HepG2 (cell line): Measurements from ENCODE around the gene PIK3R1. TPM values are rescaled to one million over a fixed set of nuclear protein-coding genes. Genes with fewer than 3 reads are reported as not detected.

Experiments used
- ARID2 ChIP-seq: sonication (generic); formaldehyde crosslinking; IDR thresholded peaks from 2 replicates; pipeline ENCODE4 v1.8.1; 2022; ENCODE audit warnings: mild to moderate bottlenecking, missing genetic modification reagents, borderline replicate concordance
- DMAP1 ChIP-seq: IDR thresholded peaks from 2 replicates; pipeline ENCODE4 v1.6.1; 2016
- FOXM1 ChIP-seq: sonication (generic); formaldehyde crosslinking; IDR thresholded peaks from 2 replicates; pipeline ENCODE4 v1.5.0; 2020; ENCODE audit warnings: missing genetic modification reagents
- KLF11 ChIP-seq: IDR thresholded peaks from 2 replicates; pipeline ENCODE4 v1.6.1; 2016; ENCODE audit warnings: missing compliant biosample characterization
- MEF2D ChIP-seq: sonication (generic); formaldehyde crosslinking; IDR thresholded peaks from 2 replicates; pipeline ENCODE4 v1.5.1; 2020; ENCODE audit warnings: mild to moderate bottlenecking, missing genetic modification reagents
- NCOA5 ChIP-seq: sonication (generic); formaldehyde crosslinking; IDR thresholded peaks from 2 replicates; pipeline ENCODE4 v1.4.0; 2020; ENCODE audit warnings: missing genetic modification reagents
- NFYC ChIP-seq: IDR thresholded peaks from 2 replicates; pipeline ENCODE4 v1.6.1; 2016; ENCODE audit warnings: missing genetic modification reagents, missing compliant biosample characterization
- PCBP2 ChIP-seq: fragments of 200-400 bp; formaldehyde crosslinking; optimal IDR thresholded peaks from 2 replicates; pipeline ENCODE3; 2018; ENCODE audit warnings: low read length, low read depth; ENCODE audit not compliant: poor library complexity, severe bottlenecking
- PPARG ChIP-seq: conservative IDR thresholded peaks from 2 replicates; pipeline ENCODE4 v1.6.1; 2016; ENCODE audit warnings: missing biosample characterization, missing genetic modification reagents
- SALL2 ChIP-seq: sonication (generic); formaldehyde crosslinking; IDR thresholded peaks from 2 replicates; pipeline ENCODE4 v1.8.1; 2023; ENCODE audit warnings: mild to moderate bottlenecking, missing genetic modification reagents, inconsistent platforms
- SETDB1 ChIP-seq: sonication (generic); formaldehyde crosslinking; IDR thresholded peaks from 2 replicates; pipeline ENCODE4 v1.5.1; 2020; ENCODE audit warnings: missing genetic modification reagents, mild to moderate bottlenecking, borderline replicate concordance
- TBL1XR1 ChIP-seq: fragments of 150-350 bp; IDR thresholded peaks from 2 replicates; pipeline ENCODE4 v1.6.1; 2014; ENCODE audit warnings: borderline replicate concordance, low read length; ENCODE audit not compliant: partially characterized antibody
- TFE3 ChIP-seq: IDR thresholded peaks from 2 replicates; pipeline ENCODE4 v1.6.1; 2016
- THYN1 ChIP-seq: sonication (generic); formaldehyde crosslinking; IDR thresholded peaks from 2 replicates; pipeline ENCODE4 v1.8.1; 2023; ENCODE audit warnings: low read depth, mild to moderate bottlenecking, moderate library complexity, missing genetic modification reagents, borderline replicate concordance
- TSC22D2 ChIP-seq: sonication (generic); formaldehyde crosslinking; IDR thresholded peaks from 2 replicates; pipeline ENCODE4 v1.5.1; 2020; ENCODE audit warnings: missing genetic modification reagents, mild to moderate bottlenecking, borderline replicate concordance
- ZBTB7A ChIP-seq: sonication (generic); formaldehyde crosslinking; IDR thresholded peaks from 2 replicates; pipeline ENCODE4 v1.8.0; 2022; ENCODE audit warnings: mild to moderate bottlenecking, missing genetic modification reagents
- ZFX ChIP-seq: sonication (generic); formaldehyde crosslinking; IDR thresholded peaks from 2 replicates; pipeline ENCODE4 v1.4.0; 2020; ENCODE audit warnings: mild to moderate bottlenecking, low read depth, missing genetic modification reagents, moderate library complexity
- ZNF121 ChIP-seq: sonication (generic); formaldehyde crosslinking; IDR thresholded peaks from 2 replicates; pipeline ENCODE4 v1.5.0; 2020; ENCODE audit warnings: mild to moderate bottlenecking, missing genetic modification reagents
- ZNF251 ChIP-seq: sonication (generic); formaldehyde crosslinking; IDR thresholded peaks from 2 replicates; pipeline ENCODE4 v1.9.0; 2021; ENCODE audit warnings: mild to moderate bottlenecking, missing genetic modification reagents
- ZNF326 ChIP-seq: sonication (generic); formaldehyde crosslinking; IDR thresholded peaks from 2 replicates; pipeline ENCODE4 v1.4.0; 2020; ENCODE audit warnings: missing genetic modification reagents, borderline replicate concordance
- ZNF354B ChIP-seq: sonication (generic); formaldehyde crosslinking; IDR thresholded peaks from 2 replicates; pipeline ENCODE4 v1.8.0; 2022; ENCODE audit warnings: mild to moderate bottlenecking, missing genetic modification reagents
- ZNF672 ChIP-seq: sonication (generic); formaldehyde crosslinking; IDR thresholded peaks from 2 replicates; pipeline ENCODE4 v1.8.1; 2022; ENCODE audit warnings: missing genetic modification reagents
- ZNF703 ChIP-seq: sonication (generic); formaldehyde crosslinking; IDR thresholded peaks from 2 replicates; pipeline ENCODE4 v1.5.1; 2020; ENCODE audit warnings: missing genetic modification reagents, mild to moderate bottlenecking, moderate library complexity, borderline replicate concordance
- ZNF724P ChIP-seq: sonication (generic); formaldehyde crosslinking; IDR thresholded peaks from 2 replicates; pipeline ENCODE4 v1.8.0; 2022; ENCODE audit warnings: missing genetic modification reagents, borderline replicate concordance
- ZNF781 ChIP-seq: sonication (generic); formaldehyde crosslinking; IDR thresholded peaks from 2 replicates; pipeline ENCODE4 v1.5.1; 2020; ENCODE audit warnings: borderline replicate concordance, mild to moderate bottlenecking, missing genetic modification reagents; ENCODE audit errors: not compliant biosample characterization
- ZNF792 ChIP-seq: IDR thresholded peaks from 2 replicates; pipeline ENCODE4 v1.6.1; 2016
- polyA plus RNA-seq, 8 experiments: library from polyadenylated mRNA; depleted of rRNA in 3 of 8; stranded (reverse) in 7 of 8; unstranded in 1 of 8; fragments of >200 nt; fragmentation: Illumina TruSeq in 4 of 8; extraction: Trizol in 4 of 8; gene quantifications; 2 replicates each; pipeline versions ENCODE4 v1.2.1 to v1.2.3, GENCODE V29; 2011 to 2016; ENCODE audit warnings: low read depth in 4 of 8, missing spikeins in 1 of 8, mixed read lengths in 1 of 8; ENCODE audit not compliant: insufficient read depth in 1 of 8
- total RNA-seq, 5 experiments: library from RNA; depleted of rRNA; stranded (reverse); fragments of >200 nt; fragmentation: Illumina TruSeq; extraction: Trizol; gene quantifications; 2 replicates each; pipeline ENCODE4 v1.2.3, GENCODE V29; 2016; ENCODE audit warnings: low read depth in 1 of 5
- TF ChIP-seq, protein P1 (sequence below): sonication (generic); formaldehyde crosslinking; IDR thresholded peaks from 2 replicates; pipeline ENCODE4 v1.4.0; 2020; ENCODE audit warnings: mild to moderate bottlenecking, missing genetic modification reagents
- TF ChIP-seq, protein P2 (sequence below): sonication (generic); formaldehyde crosslinking; IDR thresholded peaks from 2 replicates; pipeline ENCODE4 v1.4.0; 2020; ENCODE audit warnings: mild to moderate bottlenecking, missing genetic modification reagents

The PIK3R1 gene
- total and polyA plus RNA-seq, 2 of the 13 experiments (the other 11 are each of a cell fraction or from before 2014, with no cell fraction given) = 8.4 to 21.3 TPM

- TF ChIP-seq TBL1XR1 = no peak
- TF ChIP-seq THYN1 = no peak
- TF ChIP-seq, protein P1, sequence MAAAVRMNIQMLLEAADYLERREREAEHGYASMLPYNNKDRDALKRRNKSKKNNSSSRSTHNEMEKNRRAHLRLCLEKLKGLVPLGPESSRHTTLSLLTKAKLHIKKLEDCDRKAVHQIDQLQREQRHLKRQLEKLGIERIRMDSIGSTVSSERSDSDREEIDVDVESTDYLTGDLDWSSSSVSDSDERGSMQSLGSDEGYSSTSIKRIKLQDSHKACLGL = no peak
- no peak for TF ChIP-seq ZBTB7A (CRISPR knock-in tag)
- no peak for TF ChIP-seq SETDB1
- TF ChIP-seq PCBP2 = no peak
- TF ChIP-seq ZNF792 (CRISPR knock-in tag) = no peak
- TF ChIP-seq TSC22D2 (CRISPR knock-in tag) = no peak
- no peak for TF ChIP-seq ZNF781 (CRISPR knock-in tag)
- TF ChIP-seq ZNF724P = no peak
- no peak for TF ChIP-seq MEF2D (CRISPR knock-in tag)
- no peak for TF ChIP-seq TFE3
- TF ChIP-seq FOXM1 (CRISPR knock-in tag) = no peak
- TF ChIP-seq ZNF326 (CRISPR knock-in tag) = no peak
- TF ChIP-seq NFYC (CRISPR knock-in tag) = no peak
- TF ChIP-seq ZNF121 (CRISPR knock-in tag) = no peak
- TF ChIP-seq ARID2 (CRISPR knock-in tag) = no peak
- TF ChIP-seq NCOA5 (CRISPR knock-in tag) = no peak
- TF ChIP-seq ZFX (CRISPR knock-in tag) = no peak
- no peak for TF ChIP-seq ZNF354B
- TF ChIP-seq ZNF251 (CRISPR knock-in tag) = no peak
- no peak for TF ChIP-seq ZNF672 (CRISPR knock-in tag)
- peak; percentile 53; the same call in 1 of the 2 replicates for TF ChIP-seq PPARG (CRISPR knock-in tag)
- no peak for TF ChIP-seq KLF11 (CRISPR knock-in tag)
- TF ChIP-seq, protein P2, sequence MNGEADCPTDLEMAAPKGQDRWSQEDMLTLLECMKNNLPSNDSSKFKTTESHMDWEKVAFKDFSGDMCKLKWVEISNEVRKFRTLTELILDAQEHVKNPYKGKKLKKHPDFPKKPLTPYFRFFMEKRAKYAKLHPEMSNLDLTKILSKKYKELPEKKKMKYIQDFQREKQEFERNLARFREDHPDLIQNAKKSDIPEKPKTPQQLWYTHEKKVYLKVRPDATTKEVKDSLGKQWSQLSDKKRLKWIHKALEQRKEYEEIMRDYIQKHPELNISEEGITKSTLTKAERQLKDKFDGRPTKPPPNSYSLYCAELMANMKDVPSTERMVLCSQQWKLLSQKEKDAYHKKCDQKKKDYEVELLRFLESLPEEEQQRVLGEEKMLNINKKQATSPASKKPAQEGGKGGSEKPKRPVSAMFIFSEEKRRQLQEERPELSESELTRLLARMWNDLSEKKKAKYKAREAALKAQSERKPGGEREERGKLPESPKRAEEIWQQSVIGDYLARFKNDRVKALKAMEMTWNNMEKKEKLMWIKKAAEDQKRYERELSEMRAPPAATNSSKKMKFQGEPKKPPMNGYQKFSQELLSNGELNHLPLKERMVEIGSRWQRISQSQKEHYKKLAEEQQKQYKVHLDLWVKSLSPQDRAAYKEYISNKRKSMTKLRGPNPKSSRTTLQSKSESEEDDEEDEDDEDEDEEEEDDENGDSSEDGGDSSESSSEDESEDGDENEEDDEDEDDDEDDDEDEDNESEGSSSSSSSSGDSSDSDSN (CRISPR knock-in tag) = no peak
- TF ChIP-seq DMAP1 = no peak
- TF ChIP-seq ZNF703 = no peak
- no peak for TF ChIP-seq SALL2
Observed at GRCh38 chr5:68271124-68271523, 55.6 kb downstream of the PIK3R1 start (continued).
